ENCODE data around the gene PRKD2.
A peak's percentile ranks its signal among the peaks of the same experiment; 100 is the strongest.

Gene PRKD2

GRCh38 chr19:46704379-46705076 lies 12.4 kb downstream of the PRKD2 start:
- DNase-seq (ENCODE audit: low spot score): peak; percentile 15

- no peak for DNase-seq (ENCODE audit: low spot score)
Measured at GRCh38 chr19:46700704-46701103, 16.2 kb downstream of the PRKD2 start.

- DNase-seq (ENCODE audit: low spot score): no peak
Measured at GRCh38 chr19:46698395-46699321, 18.3 kb downstream of the PRKD2 start.

- no peak for DNase-seq (ENCODE audit: low spot score)
Measured at GRCh38 chr19:46697204-46697960, 19.5 kb downstream of the PRKD2 start.

- DNase-seq (ENCODE audit: low spot score): no peak
Measured at GRCh38 chr19:46696866-46697203, 20.1 kb downstream of the PRKD2 start.

- no peak for DNase-seq (ENCODE audit: low spot score)
Measured at GRCh38 chr19:46696052-46696451, 20.9 kb downstream of the PRKD2 start.

GRCh38 chr19:46693760-46694159 lies 23.2 kb downstream of the PRKD2 start:
- DNase-seq (ENCODE audit: low spot score): no peak

GRCh38 chr19:46692918-46693722 lies 23.8 kb downstream of the PRKD2 start:
- DNase-seq (ENCODE audit: low spot score): no peak

GRCh38 chr19:46691948-46692347 lies 25.0 kb downstream of the PRKD2 start:
- no peak for DNase-seq (ENCODE audit: low spot score)

GRCh38 chr19:46691104-46691503 lies 25.8 kb downstream of the PRKD2 start:
- DNase-seq (ENCODE audit: low spot score): no peak

- no peak for DNase-seq (ENCODE audit: low spot score)
Measured at GRCh38 chr19:46689358-46689757, 27.6 kb downstream of the PRKD2 start.

- no peak for DNase-seq (ENCODE audit: low spot score)
Measured at GRCh38 chr19:46687438-46688145, 29.3 kb downstream of the PRKD2 start.

- no peak for DNase-seq (ENCODE audit: low spot score)
Measured at GRCh38 chr19:46685189-46685588, 31.7 kb downstream of the PRKD2 start.

- DNase-seq (ENCODE audit: low spot score): no peak
Measured at GRCh38 chr19:46678110-46678732, 38.7 kb downstream of the PRKD2 start.

GRCh38 chr19:46674416-46675178 lies 42.3 kb downstream of the PRKD2 start:
- no peak for DNase-seq (ENCODE audit: low spot score)

- no peak for DNase-seq (ENCODE audit: low spot score)
Measured at GRCh38 chr19:46670813-46671212, 46.1 kb downstream of the PRKD2 start.

- no peak for DNase-seq (ENCODE audit: low spot score)
Measured at GRCh38 chr19:46668662-46669061, 48.3 kb downstream of the PRKD2 start.

- no peak for DNase-seq (ENCODE audit: low spot score)
Measured at GRCh38 chr19:46665072-46665471, 51.8 kb downstream of the PRKD2 start.

- peak; percentile 99 for DNase-seq (ENCODE audit: low spot score)
Measured at GRCh38 chr19:46661735-46662592, 55.0 kb downstream of the PRKD2 start.
